ENCODE results near the gene CBLB. TPM values are rescaled to one million over a fixed set of nuclear protein-coding genes. Genes with fewer than 3 reads are reported as not detected.

CBLB gene
- total RNA-seq, 1 experiment from 2014 or later: 23.9 TPM

- intact Hi-C loops (cut with micrococcal nuclease): loop anchor here (2.0 to 10.0 kb wide), 12 partner anchors 39 to 859 kb away; no protein-coding TSS in a partner anchor
- H4K20me1 ChIP-seq (ENCODE audit: low read length): no peaks in the 10 kb centered on the region
These were observed 941 bp downstream of the CBLB start for GRCh38 chr3:105867712-105868430.

GRCh38 chr3:105866656-105867653 lies 1.9 kb downstream of the CBLB start:
- H4K20me1 ChIP-seq (ENCODE audit: low read length): no peaks in the 10 kb centered on the region
- H3K4me2 ChIP-seq (ENCODE audit: low read length): peak overlapping the region; percentile 90
- peak overlapping the region; percentile 91; the same call in 1 of the 2 replicates for H2AFZ ChIP-seq (ENCODE audit: low read length)
- ChIA-PET POLR2A (ENCODE audit: unreplicated experiment) (interaction anchor here (0.6 to 1.3 kb wide), 2 partner anchors 41 to 78 kb away, joined by 4 to 8 read pairs; no protein-coding TSS in a partner anchor), CTCF (no interaction called here)
- no peaks in the 10 kb centered on the region for H3K9me3 ChIP-seq (ENCODE audit: low read length)
- H3K9me2 ChIP-seq (replicated peaks; ENCODE audit: low read length): no peaks in the 10 kb centered on the region
- H3F3A ChIP-seq (ENCODE audit: low read length, unreplicated experiment): no peaks in the 10 kb centered on the region
- H3K36me3 ChIP-seq (ENCODE audit: low read depth, low read length): peaks cover 16% of the 10 kb centered on the region; the same call in 1 of the 2 replicates
- no peaks in the 10 kb centered on the region for H3K27me3 ChIP-seq (ENCODE audit: low read length)
- peak overlapping the region; percentile 90 for H3K9ac ChIP-seq (ENCODE audit: low read length)
- H3K4me1 ChIP-seq (ENCODE audit: insufficient read depth, low read length): peaks cover 43% of the 10 kb centered on the region
- no TSS peak for BruUV-seq (replicated peaks)
- intact Hi-C loops (cut with micrococcal nuclease): loop anchor here (5.0 to 10.0 kb wide), 5 partner anchors 85 to 860 kb away; no protein-coding TSS in a partner anchor
- H3K27ac ChIP-seq (ENCODE audit: low read length): peak overlapping the region; percentile 58; the same call in 1 of the 2 replicates
- TF ChIP-seq EZH2phosphoT487 (IDR thresholded peaks at IDR 0.05; ENCODE audit: borderline replicate concordance, low read length) (no peak), CTCF (conservative IDR thresholded peaks at IDR 0.05; ENCODE audit: low read depth, low read length) (no peak), EZH2 (IDR thresholded peaks at IDR 0.05; ENCODE audit: low read length, unreplicated experiment) (no peak)
- peak; percentile 59 for DNase-seq
- peak overlapping the region; percentile 96 for H3K4me3 ChIP-seq (ENCODE audit: low read length)
- no peak for ATAC-seq
- peaks cover 65% of the 10 kb centered on the region for H3K79me2 ChIP-seq (ENCODE audit: low read length)

More at GRCh38 chr3:105867712-105868430, 941 bp downstream of the CBLB start:
- Histone ChIP-seq H3F3A (ENCODE audit: low read length, unreplicated experiment) (no peaks in the 10 kb centered on the region), H3K4me3 (ENCODE audit: low read length) (peak overlapping the region; percentile 96), H3K36me3 (ENCODE audit: low read depth, low read length) (peaks cover 12% of the 10 kb centered on the region; the same call in 1 of the 2 replicates), H3K79me2 (ENCODE audit: low read length) (peaks cover 56% of the 10 kb centered on the region), H3K4me2 (ENCODE audit: low read length) (peak overlapping the region; percentile 90), H3K27me3 (ENCODE audit: low read length) (no peaks in the 10 kb centered on the region), H3K9me3 (ENCODE audit: low read length) (no peaks in the 10 kb centered on the region), H2AFZ (ENCODE audit: low read length) (peak overlapping the region; percentile 91), H3K9ac (ENCODE audit: low read length) (peak overlapping the region; percentile 90), H3K27ac (ENCODE audit: low read length) (peak overlapping the region; percentile 58), H3K9me2 (replicated peaks; ENCODE audit: low read length) (no peaks in the 10 kb centered on the region), H3K4me1 (ENCODE audit: insufficient read depth, low read length) (peaks cover 43% of the 10 kb centered on the region)
- ChIA-PET CTCF (no interaction called here), POLR2A (ENCODE audit: unreplicated experiment) (interaction anchor here (0.6 to 1.3 kb wide), 4 partner anchors 40 to 278 kb away, joined by 3 to 8 read pairs (median 4); no protein-coding TSS in a partner anchor)
- DNase-seq: peak; percentile 21
- BruUV-seq (replicated peaks): no TSS peak
- ATAC-seq: no peak
- TF ChIP-seq CTCF (conservative IDR thresholded peaks at IDR 0.05; ENCODE audit: low read depth, low read length): no peak
- no peak for TF ChIP-seq EZH2 (IDR thresholded peaks at IDR 0.05; ENCODE audit: low read length, unreplicated experiment)
- no peak for TF ChIP-seq EZH2phosphoT487 (IDR thresholded peaks at IDR 0.05; ENCODE audit: borderline replicate concordance, low read length)

Measured in PC-3 (cell line).